ENCODE measurements around the gene RND3.

The RND3 gene

GRCh38 chr2:150438654-150439053 lies 48.8 kb downstream of the RND3 start:
- no peak for DNase-seq

- DNase-seq, result no peak
Observed at GRCh38 chr2:150438041-150438440, 49.4 kb downstream of the RND3 start.

- DNase-seq, result no peak
Observed at GRCh38 chr2:150432312-150432625, 55.2 kb downstream of the RND3 start.

- no peak for DNase-seq
Observed at GRCh38 chr2:150431561-150432311, 55.7 kb downstream of the RND3 start.

- DNase-seq, result no peak
Observed at GRCh38 chr2:150429384-150429961, 58.0 kb downstream of the RND3 start.

GRCh38 chr2:150428641-150429040 lies 58.8 kb downstream of the RND3 start:
- DNase-seq, result no peak

GRCh38 chr2:150427298-150427697 lies 60.2 kb downstream of the RND3 start:
- no peak for DNase-seq

- DNase-seq, result no peak
Observed at GRCh38 chr2:150426724-150427123, 60.7 kb downstream of the RND3 start.

- DNase-seq, result no peak
Observed at GRCh38 chr2:150426315-150426714, 61.2 kb downstream of the RND3 start.

- no peak for DNase-seq
Observed at GRCh38 chr2:150425121-150425955, 62.1 kb downstream of the RND3 start.

- no peak for DNase-seq
Observed at GRCh38 chr2:150424406-150424805, 63.1 kb downstream of the RND3 start.

GRCh38 chr2:150421126-150421651 lies 66.3 kb downstream of the RND3 start:
- no peak for DNase-seq

- DNase-seq, result no peak
Observed at GRCh38 chr2:150418916-150419315, 68.6 kb downstream of the RND3 start.

Measured in activated CD4-positive, alpha-beta T cell treated with anti-CD3 and anti-CD28 coated beads for 48 hours (primary cell).